Neural progenitor cell (in vitro differentiated cells): Measurements from ENCODE around the gene RNF217.

Source experiments
- CTCF ChIP-seq: fragments of 200-600 bp; sonication (generic); IDR thresholded peaks from 2 replicates; pipeline ENCODE4 v1.5.1; 2017; ENCODE audit warnings: antibody characterized with exemption, mild to moderate bottlenecking
- EZH2 ChIP-seq: fragments of 200-600 bp; sonication (generic); IDR thresholded peaks from 2 replicates; pipeline ENCODE4 v1.6.1; 2017; ENCODE audit warnings: antibody characterized with exemption, mild to moderate bottlenecking, moderate library complexity

- TF ChIP-seq CTCF: no peak
- TF ChIP-seq EZH2: no peak
Measured at GRCh38 chr6:125063307-125063706, 101.1 kb downstream of the RNF217 start.
